ENCODE results near the gene LRRC26.

LRRC26 gene

GRCh38 chr9:137169896-137170358 is at the start of gene LRRC26:
Gene LRRC26, minus strand, starts transcription at chr9:137170051. Its CDS starts 108 bp downstream, at chr9:137169943.
- Histone ChIP-seq H3K36me3 (ENCODE audit: control insufficient read depth in 2 of 2, insufficient read depth in 2 of 2, low read length in 2 of 2) (no peaks in the 10 kb centered on the region), H3K4me3 (ENCODE audit: low read length in 2 of 2) (peak within 1 kb of the TSS; percentile 50 to 62), H3K27me3 (ENCODE audit: control insufficient read depth in 2 of 2, insufficient read depth in 2 of 2, low read length in 2 of 2) (peaks cover 24 to 25% of the 10 kb centered on the region in 2 donors), H3K9ac (ENCODE audit: low read depth in 1 of 2, low read length in 2 of 2) (peak within 1 kb of the TSS in 1 of 2 donors; percentile 38), H3K27ac (ENCODE audit: low read depth in 2 of 2, low read length in 2 of 2) (peak within 1 kb of the TSS in 1 of 2 donors; percentile 32), H3K4me1 (ENCODE audit: control insufficient read depth in 2 of 2, insufficient read depth in 2 of 2, low read length in 2 of 2) (peaks cover 23 to 34% of the 10 kb centered on the region in 2 donors), H3K9me3 (ENCODE audit: control insufficient read depth in 2 of 2, low read length in 2 of 2) (no peaks in the 10 kb centered on the region)

- H3K4me1 ChIP-seq (ENCODE audit: control insufficient read depth in 2 of 2, insufficient read depth in 2 of 2, low read length in 2 of 2): peaks cover 27 to 31% of the 10 kb centered on the region in 2 donors
- no peaks in the 10 kb centered on the region for H3K36me3 ChIP-seq (ENCODE audit: control insufficient read depth in 2 of 2, insufficient read depth in 2 of 2, low read length in 2 of 2)
Observed at GRCh38 chr9:137218754-137219271, 49.0 kb upstream of the LRRC26 start.

GRCh38 chr9:137218212-137218753 is 48.4 kb upstream of the LRRC26 start:
- Histone ChIP-seq H3K4me3 (ENCODE audit: low read length in 2 of 2) (peak overlapping the region; percentile 62 to 66), H3K9ac (ENCODE audit: low read depth in 1 of 2, low read length in 2 of 2) (peak overlapping the region; percentile 72 to 87), H3K27ac (ENCODE audit: low read depth in 2 of 2, low read length in 2 of 2) (peak overlapping the region; percentile 91 to 93), H3K9me3 (ENCODE audit: control insufficient read depth in 2 of 2, low read length in 2 of 2) (no peaks in the 10 kb centered on the region), H3K27me3 (ENCODE audit: control insufficient read depth in 2 of 2, insufficient read depth in 2 of 2, low read length in 2 of 2) (no peaks in the 10 kb centered on the region), H3K4me1 (ENCODE audit: control insufficient read depth in 2 of 2, insufficient read depth in 2 of 2, low read length in 2 of 2) (peaks cover 27 to 29% of the 10 kb centered on the region in 2 donors), H3K36me3 (ENCODE audit: control insufficient read depth in 2 of 2, insufficient read depth in 2 of 2, low read length in 2 of 2) (no peaks in the 10 kb centered on the region)

More at GRCh38 chr9:137218754-137219271, 49.0 kb upstream of the LRRC26 start:
- Histone ChIP-seq H3K9ac (ENCODE audit: low read depth in 1 of 2, low read length in 2 of 2) (peak overlapping the region in 1 of 2 donors; percentile 87), H3K9me3 (ENCODE audit: control insufficient read depth in 2 of 2, low read length in 2 of 2) (no peaks in the 10 kb centered on the region), H3K27me3 (ENCODE audit: control insufficient read depth in 2 of 2, insufficient read depth in 2 of 2, low read length in 2 of 2) (no peaks in the 10 kb centered on the region), H3K4me3 (ENCODE audit: low read length in 2 of 2) (peak overlapping the region; percentile 62 to 66), H3K27ac (ENCODE audit: low read depth in 2 of 2, low read length in 2 of 2) (peak overlapping the region; percentile 91 to 93)

- peaks cover 21 to 23% of the 10 kb centered on the region in 2 donors for H3K4me1 ChIP-seq (ENCODE audit: control insufficient read depth in 2 of 2, insufficient read depth in 2 of 2, low read length in 2 of 2)
- H3K4me3 ChIP-seq (ENCODE audit: low read length in 2 of 2): peak overlapping the region; percentile 62 to 66
- H3K36me3 ChIP-seq (ENCODE audit: control insufficient read depth in 2 of 2, insufficient read depth in 2 of 2, low read length in 2 of 2): no peaks in the 10 kb centered on the region
- H3K27ac ChIP-seq (ENCODE audit: low read depth in 2 of 2, low read length in 2 of 2): peak overlapping the region; percentile 91 to 93
- H3K9me3 ChIP-seq (ENCODE audit: control insufficient read depth in 2 of 2, low read length in 2 of 2): no peaks in the 10 kb centered on the region
- no peaks in the 10 kb centered on the region for H3K27me3 ChIP-seq (ENCODE audit: control insufficient read depth in 2 of 2, insufficient read depth in 2 of 2, low read length in 2 of 2)
- H3K9ac ChIP-seq (ENCODE audit: low read depth in 1 of 2, low read length in 2 of 2): peak overlapping the region; percentile 72 to 87
Observed at GRCh38 chr9:137217276-137218211, 47.7 kb upstream of the LRRC26 start.

- H3K4me1 ChIP-seq (ENCODE audit: control insufficient read depth in 2 of 2, insufficient read depth in 2 of 2, low read length in 2 of 2): peaks cover 18 to 22% of the 10 kb centered on the region in 2 donors
- no peaks in the 10 kb centered on the region for H3K36me3 ChIP-seq (ENCODE audit: control insufficient read depth in 2 of 2, insufficient read depth in 2 of 2, low read length in 2 of 2)
- no peak overlapping the region for H3K4me3 ChIP-seq (ENCODE audit: low read length in 2 of 2)
- H3K9me3 ChIP-seq (ENCODE audit: control insufficient read depth in 2 of 2, low read length in 2 of 2): no peaks in the 10 kb centered on the region
- no peaks in the 10 kb centered on the region for H3K27me3 ChIP-seq (ENCODE audit: control insufficient read depth in 2 of 2, insufficient read depth in 2 of 2, low read length in 2 of 2)
- no peak overlapping the region for H3K27ac ChIP-seq (ENCODE audit: low read depth in 2 of 2, low read length in 2 of 2)
- H3K9ac ChIP-seq (ENCODE audit: low read depth in 1 of 2, low read length in 2 of 2): peak overlapping the region in 1 of 2 donors; percentile 41
Observed at GRCh38 chr9:137216188-137216965, 46.5 kb upstream of the LRRC26 start.

GRCh38 chr9:137215196-137215986 is 45.5 kb upstream of the LRRC26 start:
- peaks cover 17 to 22% of the 10 kb centered on the region in 2 donors for H3K4me1 ChIP-seq (ENCODE audit: control insufficient read depth in 2 of 2, insufficient read depth in 2 of 2, low read length in 2 of 2)
- H3K27ac ChIP-seq (ENCODE audit: low read depth in 2 of 2, low read length in 2 of 2): no peak overlapping the region
- no peak overlapping the region for H3K4me3 ChIP-seq (ENCODE audit: low read length in 2 of 2)
- H3K9ac ChIP-seq (ENCODE audit: low read depth in 1 of 2, low read length in 2 of 2): no peak overlapping the region
- no peaks in the 10 kb centered on the region for H3K27me3 ChIP-seq (ENCODE audit: control insufficient read depth in 2 of 2, insufficient read depth in 2 of 2, low read length in 2 of 2)
- H3K9me3 ChIP-seq (ENCODE audit: control insufficient read depth in 2 of 2, low read length in 2 of 2): no peaks in the 10 kb centered on the region
- H3K36me3 ChIP-seq (ENCODE audit: control insufficient read depth in 2 of 2, insufficient read depth in 2 of 2, low read length in 2 of 2): no peaks in the 10 kb centered on the region

GRCh38 chr9:137214620-137215019 is 44.8 kb upstream of the LRRC26 start:
- no peak overlapping the region for H3K27ac ChIP-seq (ENCODE audit: low read depth in 2 of 2, low read length in 2 of 2)
- H3K27me3 ChIP-seq (ENCODE audit: control insufficient read depth in 2 of 2, insufficient read depth in 2 of 2, low read length in 2 of 2): no peaks in the 10 kb centered on the region
- H3K36me3 ChIP-seq (ENCODE audit: control insufficient read depth in 2 of 2, insufficient read depth in 2 of 2, low read length in 2 of 2): no peaks in the 10 kb centered on the region
- H3K9ac ChIP-seq (ENCODE audit: low read depth in 1 of 2, low read length in 2 of 2): no peak overlapping the region
- H3K4me1 ChIP-seq (ENCODE audit: control insufficient read depth in 2 of 2, insufficient read depth in 2 of 2, low read length in 2 of 2): peaks cover 17 to 22% of the 10 kb centered on the region in 2 donors
- no peak overlapping the region for H3K4me3 ChIP-seq (ENCODE audit: low read length in 2 of 2)
- H3K9me3 ChIP-seq (ENCODE audit: control insufficient read depth in 2 of 2, low read length in 2 of 2): no peaks in the 10 kb centered on the region

- no peak overlapping the region for H3K4me3 ChIP-seq (ENCODE audit: low read length in 2 of 2)
- no peaks in the 10 kb centered on the region for H3K9me3 ChIP-seq (ENCODE audit: control insufficient read depth in 2 of 2, low read length in 2 of 2)
- no peaks in the 10 kb centered on the region for H3K27me3 ChIP-seq (ENCODE audit: control insufficient read depth in 2 of 2, insufficient read depth in 2 of 2, low read length in 2 of 2)
- H3K9ac ChIP-seq (ENCODE audit: low read depth in 1 of 2, low read length in 2 of 2): no peak overlapping the region
- H3K36me3 ChIP-seq (ENCODE audit: control insufficient read depth in 2 of 2, insufficient read depth in 2 of 2, low read length in 2 of 2): no peaks in the 10 kb centered on the region
- peaks cover 10 to 16% of the 10 kb centered on the region in 2 donors for H3K4me1 ChIP-seq (ENCODE audit: control insufficient read depth in 2 of 2, insufficient read depth in 2 of 2, low read length in 2 of 2)
- H3K27ac ChIP-seq (ENCODE audit: low read depth in 2 of 2, low read length in 2 of 2): no peak overlapping the region
Observed at GRCh38 chr9:137213160-137214060, 43.6 kb upstream of the LRRC26 start.
